OCI-LY7 (cell line): Measurements from ENCODE around the gene MRFAP1. TPM values are rescaled to one million over a fixed set of nuclear protein-coding genes. Genes with fewer than 3 reads are reported as not detected.

Experiments
- BruUV-seq: library from RNA; stranded (reverse); fragments of 400-500 nt; replicated peaks from 2 replicates; lab custom pipeline; 2021; lab: Mats Ljungman, UMichigan
- CTCF ChIA-PET: fragments of 300-600 bp; sonication (Branson Sonifier 250); formaldehyde crosslinking; loops from one replicate; lab custom pipeline; 2022; ENCODE audit warnings: antibody characterized with exemption; ENCODE audit not compliant: unreplicated experiment; lab: Charles Lee
- POLR2A ChIA-PET: fragments of 300-600 bp; sonication (Branson Sonifier 250); formaldehyde crosslinking; loops from one replicate; lab custom pipeline; 2022; ENCODE audit warnings: antibody characterized with exemption; lab: Charles Lee
- DNase-seq: peaks from one replicate; pipeline ENCODE4 v3.0.0-alpha.2; 2015; ENCODE audit warnings: low spot score
- H2AFZ ChIP-seq: fragments of 200-600 bp; sonication (generic), shearing (Covaris generic); 2 replicates; pipeline ENCODE4 v1.6.1; 2014; ENCODE audit warnings: mild to moderate bottlenecking, antibody characterized with exemption, low read length, moderate library complexity
- H3K27ac ChIP-seq: fragments of 200-600 bp; sonication (generic); 2 replicates; pipeline ENCODE4 v1.5.1; 2014; ENCODE audit warnings: mixed run types, low read depth, mild to moderate bottlenecking, moderate library complexity, low read length, inconsistent platforms; ENCODE audit not compliant: poor library complexity, severe bottlenecking
- H3K36me3 ChIP-seq: fragments of 200-600 bp; sonication (generic); 2 replicates; pipeline ENCODE4 v1.6.1; 2014; ENCODE audit warnings: mild to moderate bottlenecking, antibody characterized with exemption, low read length, moderate library complexity, mixed read lengths; ENCODE audit not compliant: insufficient read depth
- H3K4me1 ChIP-seq: fragments of 200-600 bp; sonication (generic); 2 replicates; pipeline ENCODE4 v1.5.1; 2014; ENCODE audit warnings: mild to moderate bottlenecking, low read length; ENCODE audit not compliant: insufficient read depth, poor library complexity, severe bottlenecking
- H3K4me2 ChIP-seq: fragments of 200-600 bp; sonication (generic); 2 replicates; pipeline ENCODE4 v1.6.1; 2014; ENCODE audit warnings: mild to moderate bottlenecking, low read length
- H3K4me3 ChIP-seq: fragments of 200-600 bp; sonication (generic); 2 replicates; pipeline ENCODE4 v1.5.1; 2014; ENCODE audit warnings: mild to moderate bottlenecking, low read depth, low read length; ENCODE audit not compliant: poor library complexity, severe bottlenecking
- H3K79me2 ChIP-seq: fragments of 200-600 bp; sonication (generic); 2 replicates; pipeline ENCODE4 v1.6.1; 2016; ENCODE audit warnings: low read depth, mild to moderate bottlenecking, low read length, moderate library complexity, mixed read lengths; ENCODE audit not compliant: insufficient read depth
- H3K9me2 ChIP-seq: fragments of 200-600 bp; sonication (generic); 2 replicates; pipeline ENCODE4 v1.6.1; 2016; ENCODE audit warnings: mild to moderate bottlenecking, low read length, mixed read lengths; ENCODE audit not compliant: insufficient read depth
- H3K9me3 ChIP-seq: fragments of 200-600 bp; sonication (generic); 2 replicates; pipeline ENCODE4 v1.6.1; 2014; ENCODE audit warnings: mild to moderate bottlenecking, mixed run types, low read length, mixed read lengths
- H4K20me1 ChIP-seq: fragments of 200-600 bp; sonication (generic); 2 replicates; pipeline ENCODE4 v1.6.1; 2014; ENCODE audit warnings: mild to moderate bottlenecking, antibody characterized with exemption, low read length, moderate library complexity, mixed read lengths; ENCODE audit not compliant: insufficient read depth
- EZH2phosphoT487 ChIP-seq: fragments of 200-600 bp; sonication (generic); IDR thresholded peaks from 2 replicates; pipeline ENCODE4 v1.6.1; 2018; ENCODE audit warnings: low read depth, borderline replicate concordance, mild to moderate bottlenecking, mixed run types, antibody characterized with exemption, low read length, moderate library complexity, mixed read lengths
- intact Hi-C: fragments of 100-400 bp; cut with micrococcal nuclease; formaldehyde crosslinking; loops from one replicate; pipeline ENCODE4 v1.10.0; 2022; ENCODE audit not compliant: unreplicated experiment
- total RNA-seq, 2 experiments: library from RNA; depleted of rRNA in 1 of 2; stranded (reverse); fragments of >200 nt in 1 of 2; shearing (Covaris generic) in 1 of 2; gene quantifications; 2 replicates each; pipeline ENCODE4 v1.2.3, GENCODE V29; 2014 to 2022
- TF ChIP-seq, protein P1 (sequence below): fragments of 200-600 bp; sonication (generic); conservative IDR thresholded peaks from 2 replicates; pipeline ENCODE4 v1.5.1; 2014; ENCODE audit warnings: mild to moderate bottlenecking, antibody characterized with exemption, low read length, moderate library complexity, mixed read lengths

The MRFAP1 gene
- total RNA-seq, 2 experiments from 2014 or later: 90.8 to 224 TPM

DNA sequence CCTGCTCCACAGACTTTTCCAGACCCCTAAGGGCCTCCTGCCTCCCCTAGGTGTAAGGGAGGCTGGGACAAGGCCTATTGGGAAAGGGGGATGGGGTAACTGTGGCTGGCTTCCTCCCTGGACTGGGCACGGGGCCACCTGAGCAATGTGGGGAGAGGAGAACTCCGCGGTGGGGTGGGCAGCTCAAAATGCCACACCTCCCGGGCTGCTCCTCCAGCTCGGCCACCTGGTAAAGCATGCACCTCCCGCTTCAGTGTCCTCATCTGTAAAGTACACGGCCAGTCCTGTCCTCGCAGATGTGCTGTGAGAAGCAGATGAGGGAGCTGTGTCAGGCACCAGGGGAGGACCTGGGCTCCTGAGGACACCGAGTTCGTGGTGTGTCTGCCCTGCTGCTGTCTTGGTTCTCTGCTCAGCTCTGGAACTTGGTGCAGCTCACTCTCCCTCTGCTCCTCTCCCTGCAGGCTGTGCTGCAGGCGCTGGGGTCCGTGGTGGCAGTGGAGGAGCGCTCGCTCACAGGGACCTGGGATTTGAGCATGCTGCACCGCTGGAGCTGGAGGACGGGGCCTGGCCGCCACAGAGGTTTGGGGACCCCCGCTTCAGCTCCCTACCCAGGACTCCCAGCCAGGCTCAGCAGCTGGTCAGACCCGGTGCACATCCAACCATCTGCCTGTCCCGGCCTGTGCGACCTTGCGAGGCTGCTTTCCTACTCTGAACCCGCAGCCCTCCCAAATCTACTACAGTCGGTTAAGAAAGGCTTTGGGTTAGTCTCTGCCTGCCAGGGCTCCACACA lies 20.8 kb upstream of the MRFAP1 start:
- no peak overlapping the region for H3K4me3 ChIP-seq
- H3K4me1 ChIP-seq: no peaks in the 10 kb centered on the region
- ChIA-PET CTCF (no interaction called here), POLR2A (no interaction called here)
- H3K9me2 ChIP-seq: no peaks in the 10 kb centered on the region
- H3K27ac ChIP-seq: no peak overlapping the region
- no TSS peak for BruUV-seq
- peaks cover 16% of the 10 kb centered on the region for H3K36me3 ChIP-seq
- no peaks in the 10 kb centered on the region for H3K79me2 ChIP-seq
- TF ChIP-seq, protein P1, sequence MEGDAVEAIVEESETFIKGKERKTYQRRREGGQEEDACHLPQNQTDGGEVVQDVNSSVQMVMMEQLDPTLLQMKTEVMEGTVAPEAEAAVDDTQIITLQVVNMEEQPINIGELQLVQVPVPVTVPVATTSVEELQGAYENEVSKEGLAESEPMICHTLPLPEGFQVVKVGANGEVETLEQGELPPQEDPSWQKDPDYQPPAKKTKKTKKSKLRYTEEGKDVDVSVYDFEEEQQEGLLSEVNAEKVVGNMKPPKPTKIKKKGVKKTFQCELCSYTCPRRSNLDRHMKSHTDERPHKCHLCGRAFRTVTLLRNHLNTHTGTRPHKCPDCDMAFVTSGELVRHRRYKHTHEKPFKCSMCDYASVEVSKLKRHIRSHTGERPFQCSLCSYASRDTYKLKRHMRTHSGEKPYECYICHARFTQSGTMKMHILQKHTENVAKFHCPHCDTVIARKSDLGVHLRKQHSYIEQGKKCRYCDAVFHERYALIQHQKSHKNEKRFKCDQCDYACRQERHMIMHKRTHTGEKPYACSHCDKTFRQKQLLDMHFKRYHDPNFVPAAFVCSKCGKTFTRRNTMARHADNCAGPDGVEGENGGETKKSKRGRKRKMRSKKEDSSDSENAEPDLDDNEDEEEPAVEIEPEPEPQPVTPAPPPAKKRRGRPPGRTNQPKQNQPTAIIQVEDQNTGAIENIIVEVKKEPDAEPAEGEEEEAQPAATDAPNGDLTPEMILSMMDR: no peak
- TF ChIP-seq EZH2phosphoT487: no peak
- H3K9me3 ChIP-seq: no peaks in the 10 kb centered on the region
- no peak for DNase-seq
- H4K20me1 ChIP-seq: no peaks in the 10 kb centered on the region
- H2AFZ ChIP-seq: no peak overlapping the region
- H3K4me2 ChIP-seq: no peak overlapping the region
- intact Hi-C loops: no loop called here

DNA sequence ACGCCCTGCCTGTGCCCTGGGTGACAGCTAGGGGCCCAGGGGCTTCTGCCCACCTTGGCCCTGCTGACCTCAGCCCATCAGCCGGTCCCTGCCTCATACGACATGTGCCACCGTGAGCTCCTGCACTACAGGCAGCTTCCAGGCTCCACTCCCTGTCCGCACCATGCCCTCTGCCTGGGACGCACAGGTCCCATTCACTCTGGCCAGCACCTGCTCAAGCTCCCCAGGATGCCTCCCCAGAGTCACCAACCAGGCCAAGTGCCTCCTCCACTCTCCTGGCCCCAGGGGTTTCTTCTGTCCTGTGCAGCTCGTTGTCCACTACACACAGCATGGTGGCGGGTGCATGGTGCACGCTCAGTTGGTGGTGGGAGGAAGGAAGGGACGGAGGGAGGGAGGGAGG lies 20.2 kb upstream of the MRFAP1 start:
- no peak overlapping the region for H2AFZ ChIP-seq
- no peak overlapping the region for H3K4me2 ChIP-seq
- no peaks in the 10 kb centered on the region for H4K20me1 ChIP-seq
- no peaks in the 10 kb centered on the region for H3K4me1 ChIP-seq
- CTCF ChIA-PET: no interaction called here
- intact Hi-C loops: no loop called here
- no peak for TF ChIP-seq EZH2phosphoT487
- TF ChIP-seq, protein P1: no peak
- no peaks in the 10 kb centered on the region for H3K79me2 ChIP-seq
- no peak overlapping the region for H3K27ac ChIP-seq
- H3K36me3 ChIP-seq: peaks cover 15% of the 10 kb centered on the region
- POLR2A ChIA-PET: no interaction called here
- H3K9me3 ChIP-seq: no peaks in the 10 kb centered on the region
- no TSS peak for BruUV-seq
- no peaks in the 10 kb centered on the region for H3K9me2 ChIP-seq
- no peak for DNase-seq
- no peak overlapping the region for H3K4me3 ChIP-seq

DNA sequence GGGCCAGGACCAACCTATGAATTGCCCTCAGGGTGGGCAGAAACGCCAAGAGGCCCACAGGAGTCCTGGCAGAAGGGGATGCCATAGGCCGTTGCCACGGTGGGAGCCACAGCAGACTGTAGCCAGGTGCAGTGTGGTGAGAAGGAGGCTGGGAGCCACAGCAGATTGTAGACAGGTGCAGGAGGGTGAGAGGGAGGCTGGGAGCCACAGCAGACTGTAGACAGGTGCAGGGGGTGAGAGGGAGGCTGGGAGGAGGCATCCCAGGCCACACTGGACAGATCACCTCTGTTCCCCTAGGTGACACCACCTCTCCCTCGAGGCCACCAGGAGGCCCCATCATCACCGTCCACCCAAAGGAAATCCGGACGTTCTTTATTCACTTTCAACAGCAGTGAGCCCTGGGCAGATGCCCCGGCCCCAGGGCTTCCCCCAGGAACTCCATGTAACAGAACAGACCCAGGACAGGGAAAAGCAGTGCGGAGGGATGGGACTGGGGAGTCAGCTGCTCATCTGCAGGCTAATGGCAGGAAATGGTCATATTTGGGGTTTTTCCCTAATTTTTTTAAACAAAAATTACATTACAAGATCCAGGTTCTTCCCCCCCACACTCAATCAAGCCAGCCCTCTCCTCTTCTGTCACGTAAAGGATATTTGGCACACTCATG lies 19.5 kb upstream of the MRFAP1 start:
- Histone ChIP-seq H3K36me3 (peaks cover 12% of the 10 kb centered on the region), H3K4me3 (no peak overlapping the region), H2AFZ (no peak overlapping the region), H3K9me3 (no peaks in the 10 kb centered on the region), H3K4me2 (no peak overlapping the region), H3K79me2 (no peaks in the 10 kb centered on the region), H3K4me1 (no peaks in the 10 kb centered on the region), H3K27ac (no peak overlapping the region), H3K9me2 (no peaks in the 10 kb centered on the region), H4K20me1 (no peaks in the 10 kb centered on the region)
- ChIA-PET POLR2A (no interaction called here), CTCF (no interaction called here)
- intact Hi-C loops: no loop called here
- no peak for DNase-seq
- no TSS peak for BruUV-seq
- TF ChIP-seq EZH2phosphoT487: no peak
- TF ChIP-seq, protein P1: no peak
